ENCODE data around the gene IPCEF1. TPM values are rescaled to one million over a fixed set of nuclear protein-coding genes. Genes with fewer than 3 reads are reported as not detected.

Gene IPCEF1
- total and polyA plus RNA-seq, 2 of the 4 experiments (the other 2 are of a cell fraction), result under 0.01 to 0.03 TPM

DNA sequence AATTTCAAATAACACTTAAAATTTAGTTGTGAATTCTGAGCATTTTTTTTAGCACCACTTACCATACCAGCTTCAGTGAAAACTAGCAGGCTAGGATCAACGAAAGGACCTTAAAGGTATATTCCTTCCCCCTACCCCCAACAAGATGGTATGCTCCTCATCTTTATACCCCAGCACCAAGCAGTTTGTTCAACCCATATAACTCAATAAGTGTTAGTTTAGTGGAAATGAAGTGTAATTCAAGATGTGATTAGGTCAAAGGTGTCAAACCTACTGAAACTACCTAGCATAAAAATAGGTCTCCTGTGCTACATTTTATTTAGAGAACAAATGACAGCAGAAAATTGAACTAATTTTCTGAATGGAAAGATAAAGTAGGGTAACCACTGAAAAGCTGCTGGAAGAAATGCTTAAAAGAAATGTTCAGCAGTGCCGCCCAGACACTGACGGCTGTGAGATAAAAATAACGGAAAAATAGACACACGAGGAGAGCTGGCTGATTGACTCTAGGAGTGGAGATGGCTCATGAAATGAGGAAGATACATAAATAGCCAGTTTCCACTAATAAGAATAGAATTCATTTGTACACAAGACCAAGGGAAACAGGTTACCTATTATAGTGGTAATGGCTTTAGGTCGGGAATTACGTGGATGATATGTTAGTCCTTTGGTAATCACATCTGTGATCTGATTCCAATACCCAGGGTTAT is 94.8 kb downstream of the IPCEF1 start:
- ATAC-seq (ENCODE audit: low read depth) (no peak), DNase-seq (no peak)
- H2BK120ac ChIP-seq (ENCODE audit: low read depth, low read length), result no peak overlapping the region
- H4K8ac ChIP-seq (ENCODE audit: low read depth in 2 of 2, low read length in 2 of 2), result no peak overlapping the region
- no peak for TF ChIP-seq BHLHE40 (IDR thresholded peaks at IDR 0.05; ENCODE audit: low read depth, low read length)
- TF ChIP-seq CTCF (conservative IDR thresholded peaks at IDR 0.05; ENCODE audit: low read depth, low read length), result no peak
- TF ChIP-seq MAFK (IDR thresholded peaks at IDR 0.05; ENCODE audit: low read depth, low read length), result no peak
- no peak for TF ChIP-seq FOS (IDR thresholded peaks at IDR 0.05; ENCODE audit: low read depth, low read length)
- TF ChIP-seq CHD1 (IDR thresholded peaks at IDR 0.05; ENCODE audit: low read depth, low read length), result no peak
- no peak for TF ChIP-seq MAZ (IDR thresholded peaks at IDR 0.05; ENCODE audit: borderline replicate concordance, low read depth, low read length)
- TF ChIP-seq RCOR1 (IDR thresholded peaks at IDR 0.05; ENCODE audit: insufficient replicate concordance, low read length), result no peak
- no peak for TF ChIP-seq CEBPB (IDR thresholded peaks at IDR 0.05; ENCODE audit: low read depth, low read length)
- TF ChIP-seq RAD21 (IDR thresholded peaks at IDR 0.05; ENCODE audit: low read length), result no peak
- no peak for TF ChIP-seq POLR2A (IDR thresholded peaks at IDR 0.05; ENCODE audit: low read depth, low read length)
- TF ChIP-seq SMC3 (IDR thresholded peaks at IDR 0.05; ENCODE audit: low read depth, low read length), result no peak
- no peak for TF ChIP-seq RFX5 (IDR thresholded peaks at IDR 0.05; ENCODE audit: low read depth, low read length)
- TF ChIP-seq USF2 (IDR thresholded peaks at IDR 0.05; ENCODE audit: low read depth, low read length), result no peak
- TF ChIP-seq NFE2L2 (IDR thresholded peaks at IDR 0.05; ENCODE audit: low read depth, low read length), result no peak
- no peak for TF ChIP-seq MXI1 (IDR thresholded peaks at IDR 0.05; ENCODE audit: borderline replicate concordance, low read depth, low read length)
- TF ChIP-seq, protein P1, sequence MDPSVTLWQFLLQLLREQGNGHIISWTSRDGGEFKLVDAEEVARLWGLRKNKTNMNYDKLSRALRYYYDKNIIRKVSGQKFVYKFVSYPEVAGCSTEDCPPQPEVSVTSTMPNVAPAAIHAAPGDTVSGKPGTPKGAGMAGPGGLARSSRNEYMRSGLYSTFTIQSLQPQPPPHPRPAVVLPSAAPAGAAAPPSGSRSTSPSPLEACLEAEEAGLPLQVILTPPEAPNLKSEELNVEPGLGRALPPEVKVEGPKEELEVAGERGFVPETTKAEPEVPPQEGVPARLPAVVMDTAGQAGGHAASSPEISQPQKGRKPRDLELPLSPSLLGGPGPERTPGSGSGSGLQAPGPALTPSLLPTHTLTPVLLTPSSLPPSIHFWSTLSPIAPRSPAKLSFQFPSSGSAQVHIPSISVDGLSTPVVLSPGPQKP (IDR thresholded peaks at IDR 0.05; ENCODE audit: borderline replicate concordance, low read depth, low read length), result no peak
- dilution Hi-C loops (cut with HindIII; ENCODE audit: low sequenced_read_pairs, unreplicated experiment) (no loop called here), intact Hi-C loops (cut with micrococcal nuclease) (no loop called here), in situ Hi-C loops (cut with MboI; ENCODE audit: low sequenced_read_pairs) (no loop called here)
- no TSS peak for BruUV-seq (replicated peaks)
- no peaks in the 10 kb centered on the region for H3K4me1 ChIP-seq (ENCODE audit: control insufficient read depth, insufficient read depth, low read length)
- H2AFZ ChIP-seq (replicated peaks; ENCODE audit: low read length, poor library complexity), result no peak overlapping the region
- H3K9me3 ChIP-seq (ENCODE audit: control insufficient read depth, insufficient read depth, low read length), result no peaks in the 10 kb centered on the region
- no peak overlapping the region for H3K56ac ChIP-seq (ENCODE audit: extremely low read depth, insufficient read depth, low read length)
- no peak overlapping the region for H3K14ac ChIP-seq (replicated peaks; ENCODE audit: low read depth, low read length)
- H3K9me1 ChIP-seq (ENCODE audit: insufficient read depth, low read length), result no peaks in the 10 kb centered on the region
- H3K27me3 ChIP-seq (ENCODE audit: control insufficient read depth, insufficient read depth, low read length), result no peaks in the 10 kb centered on the region; the same call in 1 of the 2 replicates
- H4K5ac ChIP-seq (ENCODE audit: low read depth, low read length), result no peak overlapping the region
- H2BK5ac ChIP-seq (ENCODE audit: low read depth, low read length, poor library complexity, severe bottlenecking), result no peak overlapping the region
- H2AK5ac ChIP-seq (ENCODE audit: low read depth, low read length), result no peak overlapping the region
- H2BK20ac ChIP-seq (ENCODE audit: low read depth, low read length), result no peak overlapping the region
- ChIA-PET POLR2A (ENCODE audit: unreplicated experiment) (no interaction called here), CTCF (no interaction called here)
- H3K36me3 ChIP-seq (ENCODE audit: control insufficient read depth, insufficient read depth, low read length), result no peaks in the 10 kb centered on the region
- H3K18ac ChIP-seq (ENCODE audit: low read depth, low read length), result no peak overlapping the region
- no CpG with 5 or more reads among the region's 7 CpGs for WGBS, 2 experiments (ENCODE audit: extremely low coverage in 2 of 2, insufficient read length in 1 of 2)
- H4K91ac ChIP-seq (ENCODE audit: insufficient read depth, low read depth, low read length), result no peak overlapping the region
- no peak overlapping the region for H3K27ac ChIP-seq (ENCODE audit: insufficient read depth, low read length)
- no peak overlapping the region for H3K23ac ChIP-seq (ENCODE audit: low read depth, low read length)
- H2AK9ac ChIP-seq (replicated peaks; ENCODE audit: low read depth, low read length, poor library complexity), result no peak overlapping the region
- H3K79me1 ChIP-seq (ENCODE audit: low read depth in 1 of 2, low read length in 2 of 2), result no peaks in the 10 kb centered on the region
- H3K4me2 ChIP-seq (ENCODE audit: low read depth, low read length), result no peak overlapping the region
- no peak overlapping the region for H3K4ac ChIP-seq (ENCODE audit: low read depth, low read length)
- no peak overlapping the region for H3K4me3 ChIP-seq (ENCODE audit: insufficient read depth, low read depth, low read length)
- no peak overlapping the region for H2BK15ac ChIP-seq (ENCODE audit: low read depth, low read length)
- no peaks in the 10 kb centered on the region for H4K20me1 ChIP-seq (ENCODE audit: insufficient read depth, low read length)
- no peak overlapping the region for H3K9ac ChIP-seq (ENCODE audit: low read depth, low read length)
